ENCODE data around the gene HPF1. TPM values are rescaled to one million over a fixed set of nuclear protein-coding genes. Genes with fewer than 3 reads are reported as not detected.
"Not testable (repeated sequence)": the region's sequence is repeated elsewhere in the genome, so short reads cannot be mapped to it uniquely, and the experiment has no call there.

HPF1 gene
- total RNA-seq, 1 donor from 2014 or later, result 18.5 TPM

- no peak for DNase-seq (ENCODE audit: low read depth, low spot score)
These were observed 16.2 kb downstream of the HPF1 start for GRCh38 chr4:169741569-169741968.

GRCh38 chr4:169738604-169739003 is 19.1 kb downstream of the HPF1 start:
- not testable (repeated sequence) for DNase-seq (ENCODE audit: low read depth, low spot score)

- no peak for DNase-seq (ENCODE audit: low read depth, low spot score)
These were observed 27.2 kb downstream of the HPF1 start for GRCh38 chr4:169730564-169730963.

GRCh38 chr4:169727616-169728015 is 30.1 kb downstream of the HPF1 start:
- no peak for DNase-seq (ENCODE audit: low read depth, low spot score)

GRCh38 chr4:169724260-169724659 is 33.5 kb downstream of the HPF1 start:
- no peak for DNase-seq (ENCODE audit: low read depth, low spot score)

GRCh38 chr4:169723207-169723965 is 34.4 kb downstream of the HPF1 start:
- no peak for DNase-seq (ENCODE audit: low read depth, low spot score)

- DNase-seq (ENCODE audit: low read depth, low spot score), result no peak
These were observed 37.2 kb downstream of the HPF1 start for GRCh38 chr4:169720529-169720928.

GRCh38 chr4:169716677-169717076 is 41.1 kb downstream of the HPF1 start:
- no peak for DNase-seq (ENCODE audit: low read depth, low spot score)

GRCh38 chr4:169715826-169716225 is 41.9 kb downstream of the HPF1 start:
- DNase-seq (ENCODE audit: low read depth, low spot score), result no peak

GRCh38 chr4:169707958-169708643 is 49.6 kb downstream of the HPF1 start:
- no peak for DNase-seq (ENCODE audit: low read depth, low spot score)

GRCh38 chr4:169698331-169698730 is 59.4 kb downstream of the HPF1 start:
- no peak for DNase-seq (ENCODE audit: low read depth, low spot score)

GRCh38 chr4:169690787-169691186 is 67.0 kb downstream of the HPF1 start:
- no peak for DNase-seq (ENCODE audit: low read depth, low spot score)

GRCh38 chr4:169689681-169690080 is 68.1 kb downstream of the HPF1 start:
- no peak for DNase-seq (ENCODE audit: low read depth, low spot score)

GRCh38 chr4:169682372-169683047 is 75.2 kb downstream of the HPF1 start:
- DNase-seq (ENCODE audit: low read depth, low spot score), result no peak

Other genes with a start within 250 kb of the HPF1 start
- 5.2 and 6.8 TPM in 2 replicates for gene NEK1, start 145.4 kb downstream of the HPF1 start, total RNA-seq
- 43.5 and 53.0 TPM in 2 replicates for gene CLCN3, start 137.4 kb downstream of the HPF1 start, total RNA-seq